WTC11 (cell line): ENCODE measurements around the gene MAGI2. TPM values are rescaled to one million over a fixed set of nuclear protein-coding genes. Genes with fewer than 3 reads are reported as not detected.

Experiments
- ATAC-seq: fragments of 200-7000 bp; cut with Tn5 transposase; 2 replicates; pipeline ENCODE4 v1.10.0; 2021; ENCODE audit warnings: mild to moderate bottlenecking, moderate library complexity
- CTCF ChIA-PET: fragments of 300-600 bp; sonication (Branson Sonifier 250); formaldehyde crosslinking; loops from one replicate; lab custom pipeline; 2021; ENCODE audit warnings: antibody characterized with exemption; lab: Charles Lee
- POLR2A ChIA-PET: fragments of 350-600 bp; sonication (Branson Sonifier 250); formaldehyde crosslinking; loops from one replicate; lab custom pipeline; 2021; ENCODE audit warnings: antibody characterized with exemption; lab: Charles Lee
- DNase-seq: peaks from one replicate; pipeline ENCODE4 v3.0.0; 2021; ENCODE audit warnings: low spot score
- H3K27ac Mint-ChIP-seq: 2 replicates; pipeline ENCODE4 v1.8.0; 2021; ENCODE audit warnings: mixed read lengths
- H3K27me3 Mint-ChIP-seq: 2 replicates; pipeline ENCODE4 v1.8.0; 2021; ENCODE audit warnings: low read depth, mild to moderate bottlenecking, moderate library complexity, mixed read lengths
- H3K36me3 Mint-ChIP-seq: 2 replicates; pipeline ENCODE4 v1.8.0; 2021; ENCODE audit warnings: mixed read lengths
- H3K4me1 Mint-ChIP-seq: 2 replicates; pipeline ENCODE4 v1.8.0; 2022; ENCODE audit warnings: mixed read lengths
- H3K4me3 Mint-ChIP-seq: 2 replicates; pipeline ENCODE4 v1.8.0; 2021; ENCODE audit warnings: mild to moderate bottlenecking, moderate library complexity, mixed read lengths
- H3K9me3 Mint-ChIP-seq: 2 replicates; pipeline ENCODE4 v1.8.0; 2021; ENCODE audit warnings: mixed read lengths
- ARID4B ChIP-seq: sonication (generic); formaldehyde crosslinking; IDR thresholded peaks from 2 replicates; pipeline ENCODE4 v1.8.0; 2023; ENCODE audit warnings: missing genetic modification reagents, mild to moderate bottlenecking, borderline replicate concordance
- CBFB ChIP-seq: sonication (generic); formaldehyde crosslinking; IDR thresholded peaks from 2 replicates; pipeline ENCODE4 v1.8.1; 2022; ENCODE audit warnings: mild to moderate bottlenecking, low read depth, missing genetic modification reagents
- E2F1 ChIP-seq: sonication (generic); formaldehyde crosslinking; IDR thresholded peaks from 2 replicates; pipeline ENCODE4 v1.8.0; 2022; ENCODE audit warnings: mild to moderate bottlenecking, missing genetic modification reagents
- EMX1 ChIP-seq: fragments of 250-450 bp; sonication (Bioruptor Pico); IDR thresholded peaks from 2 replicates; pipeline ENCODE4 v1.8.0; 2021; ENCODE audit warnings: mild to moderate bottlenecking
- HMGA2 ChIP-seq: fragments of 250-450 bp; sonication (Bioruptor Pico); IDR thresholded peaks from 2 replicates; pipeline ENCODE4 v1.4.0; 2021; ENCODE audit warnings: mild to moderate bottlenecking, moderate library complexity
- KAT7 ChIP-seq: sonication (generic); formaldehyde crosslinking; IDR thresholded peaks from 2 replicates; pipeline ENCODE4 v1.8.1; 2023; ENCODE audit warnings: missing genetic modification reagents, mild to moderate bottlenecking, borderline replicate concordance
- MLX ChIP-seq: sonication (generic); formaldehyde crosslinking; IDR thresholded peaks from 2 replicates; pipeline ENCODE4 v1.8.1; 2023; ENCODE audit warnings: mild to moderate bottlenecking, missing genetic modification reagents, moderate library complexity
- NR3C1 ChIP-seq: sonication (generic); formaldehyde crosslinking; conservative IDR thresholded peaks from 2 replicates; pipeline ENCODE4 v1.8.1; 2023; ENCODE audit warnings: low read depth, mild to moderate bottlenecking, missing genetic modification reagents
- PREB ChIP-seq: sonication (generic); formaldehyde crosslinking; IDR thresholded peaks from 2 replicates; pipeline ENCODE4 v1.8.1; 2022; ENCODE audit warnings: mild to moderate bottlenecking, missing genetic modification reagents, moderate library complexity, borderline replicate concordance
- TEAD1 ChIP-seq: sonication (generic); formaldehyde crosslinking; IDR thresholded peaks from 2 replicates; pipeline ENCODE4 v1.8.0; 2022; ENCODE audit warnings: mild to moderate bottlenecking, missing genetic modification reagents
- TEAD4 ChIP-seq: sonication (generic); formaldehyde crosslinking; IDR thresholded peaks from 2 replicates; pipeline ENCODE4 v1.8.0; 2022; ENCODE audit warnings: mild to moderate bottlenecking, missing genetic modification reagents
- TP53 ChIP-seq: sonication (generic); formaldehyde crosslinking; IDR thresholded peaks from 2 replicates; pipeline ENCODE4 v1.8.1; 2023; ENCODE audit warnings: mild to moderate bottlenecking, missing genetic modification reagents
- ZBTB21 ChIP-seq: sonication (generic); formaldehyde crosslinking; IDR thresholded peaks from 2 replicates; pipeline ENCODE4 v1.8.1; 2023; ENCODE audit warnings: mild to moderate bottlenecking, missing genetic modification reagents, borderline replicate concordance
- ZMAT4 ChIP-seq: fragments of 250-450 bp; sonication (Bioruptor Pico); IDR thresholded peaks from 2 replicates; pipeline ENCODE4 v1.9.0; 2021; ENCODE audit warnings: mild to moderate bottlenecking
- total RNA-seq: library from RNA; stranded (reverse); gene quantifications from 3 replicates; pipeline ENCODE4 v1.2.3, GENCODE V29; 2021

MAGI2 gene
- total RNA-seq, 1 experiment from 2014 or later: 26.6 TPM

- CTCF ChIA-PET: no interaction called here
- no peak for DNase-seq
- peak; percentile 33; the same call in 1 of the 2 replicates for ATAC-seq
Observed at GRCh38 chr7:78399033-78399769, 1054.3 kb downstream of the MAGI2 start.

GRCh38 chr7:78398576-78398975, 1054.9 kb downstream of the MAGI2 start:
- ATAC-seq (no peak), DNase-seq (no peak)
- peaks cover 76% of the 10 kb centered on the region for H3K4me1 Mint-ChIP-seq
- TF ChIP-seq PREB (CRISPR knock-in tag): no peak
- TF ChIP-seq E2F1 (CRISPR knock-in tag): no peak
- no peak for TF ChIP-seq KAT7 (CRISPR knock-in tag)
- TF ChIP-seq ZBTB21 (CRISPR knock-in tag): no peak
- no peak for TF ChIP-seq TP53 (CRISPR knock-in tag)
- no peak for TF ChIP-seq TEAD4 (CRISPR knock-in tag)
- no peak for TF ChIP-seq NR3C1
- TF ChIP-seq EMX1 (CRISPR knock-in tag): no peak
- no peak for TF ChIP-seq MLX (CRISPR knock-in tag)
- no peak for TF ChIP-seq CBFB (CRISPR knock-in tag)
- TF ChIP-seq ZMAT4 (CRISPR knock-in tag): no peak
- no peak for TF ChIP-seq TEAD1
- H3K27me3 Mint-ChIP-seq: peaks cover 34% of the 10 kb centered on the region
- H3K27ac Mint-ChIP-seq: no peak overlapping the region
- ChIA-PET CTCF (no interaction called here), POLR2A (no interaction called here)
- H3K9me3 Mint-ChIP-seq: peaks cover 2% of the 10 kb centered on the region; the same call in 1 of the 2 replicates
- peak overlapping the region; percentile 18; the same call in 1 of the 2 replicates for H3K4me3 Mint-ChIP-seq
- 0 out of 2 replicates have a peak, but pooled peaks cover under 1% of the 10 kb centered on the region for H3K36me3 Mint-ChIP-seq

More at GRCh38 chr7:78399033-78399769, 1054.3 kb downstream of the MAGI2 start:
- Mint-ChIP-seq H3K4me1 (peaks cover 73% of the 10 kb centered on the region), H3K4me3 (peak overlapping the region; percentile 18), H3K27me3 (peaks cover 34% of the 10 kb centered on the region), H3K9me3 (peaks cover 5% of the 10 kb centered on the region; the same call in 1 of the 2 replicates), H3K36me3 (0 out of 2 replicates have a peak, but pooled peaks cover 4% of the 10 kb centered on the region), H3K27ac (peak overlapping the region; percentile 68; the same call in 1 of the 2 replicates)
- TF ChIP-seq HMGA2 (CRISPR knock-in tag) (no peak), ARID4B (CRISPR knock-in tag) (no peak), TEAD1 (no peak)
- POLR2A ChIA-PET: interaction anchor here (0.6 kb wide), 1 partner anchor 159 kb away, joined by 4 read pairs; no protein-coding TSS in a partner anchor
